WTC11 (cell line): ENCODE data around the gene LAMC1.

Source experiments
- CREM ChIP-seq: sonication (generic); formaldehyde crosslinking; IDR thresholded peaks from 2 replicates; pipeline ENCODE4 v1.8.1; 2022; ENCODE audit warnings: mild to moderate bottlenecking, missing genetic modification reagents, moderate library complexity
- CTCF ChIP-seq: fragments of 200-600 bp; IDR thresholded peaks from 2 replicates; pipeline ENCODE4 v1.8.0; 2022; ENCODE audit warnings: antibody characterized with exemption
- ETV6 ChIP-seq: sonication (generic); formaldehyde crosslinking; IDR thresholded peaks from 2 replicates; pipeline ENCODE4 v1.8.1; 2022; ENCODE audit warnings: mild to moderate bottlenecking, missing genetic modification reagents
- NR3C1 ChIP-seq: sonication (generic); formaldehyde crosslinking; conservative IDR thresholded peaks from 2 replicates; pipeline ENCODE4 v1.8.1; 2023; ENCODE audit warnings: low read depth, mild to moderate bottlenecking, missing genetic modification reagents
- TEAD4 ChIP-seq: sonication (generic); formaldehyde crosslinking; IDR thresholded peaks from 2 replicates; pipeline ENCODE4 v1.8.0; 2022; ENCODE audit warnings: mild to moderate bottlenecking, missing genetic modification reagents
- USF1 ChIP-seq: sonication (generic); formaldehyde crosslinking; IDR thresholded peaks from 2 replicates; pipeline ENCODE4 v1.8.0; 2022; ENCODE audit warnings: mild to moderate bottlenecking, missing genetic modification reagents
- ZNF219 ChIP-seq: sonication (generic); formaldehyde crosslinking; IDR thresholded peaks from 2 replicates; pipeline ENCODE4 v1.8.0; 2023; ENCODE audit warnings: missing genetic modification reagents, mild to moderate bottlenecking, borderline replicate concordance
- ZNF396 ChIP-seq: fragments of 250-450 bp; sonication (Bioruptor Pico); IDR thresholded peaks from 2 replicates; pipeline ENCODE4 v1.8.0; 2021; ENCODE audit warnings: mild to moderate bottlenecking, moderate library complexity, borderline replicate concordance
- TF ChIP-seq, protein P1 (sequence below): sonication (generic); formaldehyde crosslinking; IDR thresholded peaks from 2 replicates; pipeline ENCODE4 v1.8.1; 2022; ENCODE audit warnings: low read depth, missing genetic modification reagents, borderline replicate concordance

- TF ChIP-seq ZNF219 (CRISPR knock-in tag) (no peak), ETV6 (CRISPR knock-in tag) (no peak), CTCF (no peak), CREM (CRISPR knock-in tag) (no peak), NR3C1 (CRISPR knock-in tag) (no peak), USF1 (CRISPR knock-in tag) (no peak), TEAD4 (CRISPR knock-in tag) (no peak), ZNF396 (CRISPR knock-in tag) (no peak)
- TF ChIP-seq, protein P1, sequence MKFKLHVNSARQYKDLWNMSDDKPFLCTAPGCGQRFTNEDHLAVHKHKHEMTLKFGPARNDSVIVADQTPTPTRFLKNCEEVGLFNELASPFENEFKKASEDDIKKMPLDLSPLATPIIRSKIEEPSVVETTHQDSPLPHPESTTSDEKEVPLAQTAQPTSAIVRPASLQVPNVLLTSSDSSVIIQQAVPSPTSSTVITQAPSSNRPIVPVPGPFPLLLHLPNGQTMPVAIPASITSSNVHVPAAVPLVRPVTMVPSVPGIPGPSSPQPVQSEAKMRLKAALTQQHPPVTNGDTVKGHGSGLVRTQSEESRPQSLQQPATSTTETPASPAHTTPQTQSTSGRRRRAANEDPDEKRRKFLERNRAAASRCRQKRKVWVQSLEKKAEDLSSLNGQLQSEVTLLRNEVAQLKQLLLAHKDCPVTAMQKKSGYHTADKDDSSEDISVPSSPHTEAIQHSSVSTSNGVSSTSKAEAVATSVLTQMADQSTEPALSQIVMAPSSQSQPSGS (CRISPR knock-in tag) = no peak
These were observed 50.1 kb downstream of the LAMC1 start for GRCh38 chr1:183073320-183073719.
